HG03135 (cell line): ENCODE measurements around the gene SYNPO2.

ENCODE experiments used
- ATAC-seq: cut with Tn5 transposase; IDR thresholded peaks from one replicate; pipeline ENCODE4 v1.9.1; 2021; ENCODE audit warnings: mild to moderate bottlenecking, moderate library complexity; ENCODE audit not compliant: unreplicated experiment

SYNPO2 gene

DNA sequence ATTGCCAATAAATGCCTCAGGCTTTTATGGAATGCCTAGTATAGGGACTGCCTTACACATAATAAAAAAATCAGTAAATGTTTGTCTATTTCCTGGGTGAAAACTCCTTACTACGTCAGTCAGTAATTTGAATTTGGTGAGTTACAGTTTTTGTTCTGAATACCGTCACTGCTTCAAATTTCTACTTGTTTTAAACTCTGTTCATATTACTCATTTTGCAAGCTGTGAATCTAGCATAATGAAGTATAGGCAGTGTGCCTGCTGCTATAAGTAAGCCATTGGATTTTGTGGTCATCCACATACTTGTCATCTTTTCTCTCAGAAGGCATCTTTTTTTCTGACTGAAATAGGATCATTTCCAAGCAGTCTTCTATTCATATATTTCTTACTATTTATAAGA lies 43.1 kb downstream of the SYNPO2 start:
- no peak for ATAC-seq

DNA sequence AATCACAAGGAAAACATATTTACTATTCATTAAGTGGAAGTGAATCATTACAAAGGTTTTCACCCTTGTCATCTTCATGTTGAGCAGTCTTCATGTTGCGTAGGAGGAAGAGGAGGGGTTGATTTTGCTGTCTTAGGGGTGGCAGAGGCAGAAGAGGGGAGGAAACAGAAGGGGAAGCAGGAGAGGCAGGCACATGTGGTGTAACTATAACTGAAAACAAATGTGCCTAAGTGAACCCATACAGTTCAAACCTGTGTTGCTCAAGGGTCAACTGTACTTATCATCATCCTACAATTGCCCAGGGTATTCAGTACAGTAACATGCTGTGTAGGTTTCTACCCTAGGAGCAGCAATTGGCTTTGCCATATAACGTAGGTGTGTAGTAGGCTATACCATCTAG lies 47.2 kb downstream of the SYNPO2 start:
- ATAC-seq: no peak

DNA sequence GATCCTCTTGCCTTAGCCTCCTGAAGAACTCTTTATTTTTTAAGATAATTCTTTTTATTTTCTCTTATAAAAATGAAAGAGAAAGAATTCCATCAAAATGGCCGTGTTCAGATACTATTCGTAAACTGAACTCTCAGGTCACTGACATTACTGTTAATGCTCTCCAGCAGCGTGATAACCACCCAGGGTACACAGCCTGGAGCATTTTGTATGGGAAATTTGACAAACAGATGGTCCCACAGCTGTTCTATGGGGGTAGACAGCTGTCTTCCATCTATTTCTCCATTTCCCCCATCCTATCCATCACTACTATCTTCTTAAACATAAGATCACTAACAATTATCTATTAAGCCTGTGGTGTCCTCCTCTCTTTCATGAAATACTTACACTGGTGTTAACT lies 47.8 kb downstream of the SYNPO2 start:
- ATAC-seq: no peak

DNA sequence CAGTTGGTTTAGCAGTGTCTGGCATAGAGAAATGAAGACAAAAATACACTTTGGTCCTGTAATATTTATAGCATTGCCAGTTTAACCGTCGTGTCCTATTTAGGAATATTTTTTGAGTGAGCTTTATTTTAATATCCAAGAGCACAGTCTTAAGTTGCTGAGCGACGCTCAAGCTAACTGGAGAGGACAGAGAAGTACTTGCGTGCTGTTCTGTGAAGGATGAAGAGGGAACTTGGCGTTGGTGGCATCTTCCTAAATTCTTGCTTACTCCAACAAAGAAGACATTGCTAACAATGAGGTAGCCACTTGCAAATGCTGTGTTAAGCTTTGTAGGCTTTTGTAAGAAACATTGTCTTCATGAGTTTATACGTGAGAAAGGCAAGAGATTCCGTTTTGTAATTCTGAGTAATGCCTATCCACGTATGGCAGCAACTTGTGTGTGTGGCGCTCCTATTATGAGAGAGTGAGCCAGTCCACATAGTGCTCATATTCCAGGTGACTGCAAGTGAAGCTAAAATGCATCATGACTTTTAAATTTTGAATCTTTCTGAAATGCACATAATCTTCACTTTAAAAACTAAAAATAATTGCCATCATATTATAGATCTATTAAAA lies 50.6 kb downstream of the SYNPO2 start:
- no peak for ATAC-seq

DNA sequence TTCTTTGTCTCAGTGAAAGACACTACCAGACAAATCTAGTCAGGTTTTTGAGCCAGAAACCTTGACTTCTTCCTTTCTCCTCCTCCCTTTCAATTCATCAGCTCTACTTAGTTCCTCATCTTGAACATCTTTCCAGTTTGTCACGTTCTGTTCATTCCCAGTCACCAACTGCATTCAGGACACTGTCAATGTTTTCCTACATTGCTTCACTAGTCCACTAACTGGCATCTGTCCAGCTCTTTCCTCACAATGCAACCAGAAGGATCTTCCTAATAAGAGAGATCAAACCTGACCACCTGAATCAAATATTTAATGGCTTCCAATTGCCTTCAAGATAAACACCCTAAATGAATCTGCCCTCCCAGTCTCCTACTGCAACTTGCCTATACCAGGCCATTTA lies 52.5 kb downstream of the SYNPO2 start:
- ATAC-seq: no peak

DNA sequence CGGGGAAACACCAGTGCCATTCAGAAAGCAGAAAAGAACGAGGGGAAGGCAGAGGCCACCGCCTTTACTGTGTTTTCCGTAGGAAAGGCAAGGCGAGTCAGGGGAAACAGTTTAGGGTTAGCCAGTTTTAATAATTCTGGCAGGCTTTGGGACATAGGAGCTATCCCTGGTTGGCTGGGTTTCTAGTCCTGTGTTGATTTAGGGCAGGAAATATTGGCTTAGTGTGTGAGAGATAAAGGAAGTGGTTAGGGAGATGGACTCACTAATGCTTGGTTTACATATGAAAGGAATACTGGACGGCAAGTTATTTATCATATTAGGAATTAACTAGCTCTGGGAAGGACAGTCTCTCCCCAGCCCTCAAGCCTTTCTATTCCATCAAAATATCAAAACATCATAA lies 53.1 kb downstream of the SYNPO2 start:
- ATAC-seq: no peak

DNA sequence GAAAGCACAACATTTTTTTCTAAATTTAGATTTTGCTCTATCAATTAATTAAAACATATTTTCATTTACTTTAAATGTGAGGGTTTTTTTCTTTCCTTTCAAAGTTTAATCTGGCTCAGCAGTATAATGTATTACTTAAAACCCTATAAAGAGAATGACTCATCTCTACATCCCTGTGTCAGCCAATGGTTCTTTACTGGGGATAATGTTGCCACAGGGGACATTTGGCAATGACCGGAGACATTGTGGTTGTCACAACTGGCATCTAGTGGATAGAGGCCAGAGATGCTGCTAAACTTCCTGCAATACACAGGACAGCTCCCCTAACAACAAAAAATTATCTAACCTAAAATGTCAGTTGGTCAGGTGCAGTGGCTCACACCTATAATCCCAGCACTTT lies 53.8 kb downstream of the SYNPO2 start:
- no peak for ATAC-seq

DNA sequence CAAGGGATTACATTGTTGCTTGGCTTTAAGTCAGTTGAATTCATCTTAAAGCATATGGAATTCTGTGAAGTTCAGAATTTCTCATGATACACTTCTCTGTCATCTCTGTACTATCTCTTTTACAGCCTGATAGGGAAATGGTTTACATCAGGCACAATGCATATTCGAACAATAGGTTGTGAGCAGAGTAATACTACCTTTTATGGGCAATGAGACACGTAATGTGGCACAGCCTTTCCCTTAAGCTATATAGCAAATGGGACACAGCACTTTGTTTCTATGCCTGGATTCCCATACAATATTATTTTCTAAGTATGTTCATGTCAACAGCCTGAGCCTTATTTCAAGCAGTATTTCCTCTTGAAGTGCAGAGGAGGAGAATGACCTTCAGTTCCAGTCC lies 58.4 kb downstream of the SYNPO2 start:
- ATAC-seq: no peak

DNA sequence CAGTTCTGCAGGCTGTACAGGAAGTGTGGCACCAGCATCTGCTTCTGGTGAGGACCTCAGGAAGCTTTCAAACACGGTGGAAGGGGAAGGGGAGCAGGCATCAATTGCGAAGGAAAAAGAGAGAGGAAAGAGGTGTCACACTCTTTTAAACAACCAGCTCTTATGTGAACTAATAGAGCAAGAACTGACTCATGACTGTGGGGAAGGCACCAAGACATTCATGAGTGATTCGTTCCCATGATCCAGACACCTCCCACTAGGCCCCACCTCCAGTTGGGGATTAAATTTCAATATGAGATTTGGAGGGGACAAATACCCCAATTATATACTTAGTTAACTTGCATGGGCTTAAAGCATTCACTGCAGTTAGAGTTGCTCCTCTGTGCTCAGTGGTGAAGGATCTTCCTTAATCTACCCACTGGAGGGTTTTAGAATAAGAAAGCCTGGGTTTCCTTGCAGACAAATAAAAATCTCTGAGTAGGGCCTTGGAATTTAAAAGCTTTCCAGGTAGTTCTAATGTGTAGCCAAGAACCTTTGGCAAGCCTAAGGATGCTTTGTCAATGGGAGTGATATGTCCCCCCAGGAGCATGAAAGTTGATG lies 60.0 kb downstream of the SYNPO2 start:
- no peak for ATAC-seq

DNA sequence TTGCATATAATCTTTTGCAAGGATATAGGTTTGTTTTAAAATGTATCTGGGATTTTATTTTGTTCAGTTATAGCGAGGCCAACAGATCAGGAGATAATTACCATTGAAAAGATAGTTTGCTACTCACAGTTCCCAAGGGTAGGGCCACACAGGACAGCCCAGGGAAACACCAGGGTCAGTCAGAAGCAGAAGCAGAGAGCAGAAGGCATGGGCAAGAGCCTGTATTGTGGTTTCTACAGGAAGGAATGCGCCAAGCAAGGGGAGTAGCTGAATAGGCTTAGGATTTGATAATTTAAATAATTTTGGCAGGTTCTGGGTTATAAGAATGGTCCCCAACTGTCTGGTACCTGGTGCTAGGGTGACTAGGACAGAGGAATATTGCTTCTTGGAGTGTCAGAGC lies 61.6 kb downstream of the SYNPO2 start:
- no peak for ATAC-seq

DNA sequence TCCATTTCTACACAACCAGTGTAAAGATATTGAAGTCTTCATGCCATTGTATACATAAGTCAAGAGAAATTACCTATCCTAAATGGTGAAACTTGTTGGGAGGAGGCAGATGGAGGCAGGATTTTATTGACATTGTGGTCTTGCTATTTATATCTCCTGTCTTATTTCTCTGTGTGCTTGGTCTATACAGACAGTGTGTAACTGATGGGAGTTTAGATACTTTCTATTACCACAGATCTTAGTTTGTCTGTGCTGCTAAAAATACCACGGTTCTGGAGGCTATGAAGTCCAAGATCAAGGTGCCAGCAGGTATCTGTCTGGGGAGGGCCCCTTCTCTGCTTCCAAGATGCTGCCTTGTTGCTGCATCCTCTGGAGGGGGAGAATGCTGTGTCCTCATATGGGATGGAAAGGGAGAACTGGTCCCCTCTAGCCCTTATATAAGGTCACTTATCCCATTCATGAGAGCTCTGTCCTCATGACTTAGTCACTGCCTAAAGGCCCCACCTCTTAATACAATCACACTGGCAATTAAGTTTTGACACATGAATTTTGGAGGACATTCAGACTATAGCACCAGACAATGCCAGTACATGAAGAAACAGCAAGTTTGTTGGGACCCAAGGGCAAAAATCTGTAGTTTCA lies 62.4 kb downstream of the SYNPO2 start:
- ATAC-seq: no peak

DNA sequence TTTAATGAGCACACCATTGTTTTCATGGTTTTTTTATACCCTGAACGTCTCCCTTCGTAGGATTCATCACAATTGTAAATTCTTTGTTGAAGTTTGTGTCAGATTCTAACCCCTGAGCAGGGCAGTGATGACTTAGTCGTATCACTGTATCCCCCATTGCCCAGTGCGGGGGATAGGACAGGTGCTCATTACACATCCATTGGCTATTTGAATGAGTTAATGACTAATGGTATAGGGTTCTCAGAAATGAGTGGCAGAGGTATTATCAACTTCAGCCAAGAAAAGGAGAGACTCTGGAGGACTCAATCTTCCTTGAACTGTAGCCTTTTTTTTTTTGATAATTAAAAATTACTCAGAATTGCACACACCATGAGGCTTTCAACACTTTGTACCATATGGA lies 64.6 kb downstream of the SYNPO2 start:
- ATAC-seq: no peak

DNA sequence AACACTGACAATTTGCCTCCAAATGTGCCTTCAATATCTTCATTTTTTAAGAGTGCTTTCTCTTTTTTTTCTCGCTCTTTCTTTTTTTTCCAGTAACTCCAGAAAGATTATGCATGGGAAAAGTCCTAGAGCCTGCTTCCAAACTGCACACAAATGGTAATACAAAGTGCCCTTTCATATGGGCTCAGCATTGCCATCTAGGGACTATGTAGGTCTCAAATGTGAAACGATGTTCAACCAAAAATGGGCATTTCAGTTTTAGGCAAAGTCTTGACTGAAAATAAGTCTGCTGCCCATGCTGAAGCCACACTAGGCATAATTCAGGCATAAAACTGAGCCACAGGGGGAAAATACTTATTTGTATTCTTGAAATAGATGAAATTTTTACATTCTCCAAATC lies 65.6 kb downstream of the SYNPO2 start:
- ATAC-seq: no peak

DNA sequence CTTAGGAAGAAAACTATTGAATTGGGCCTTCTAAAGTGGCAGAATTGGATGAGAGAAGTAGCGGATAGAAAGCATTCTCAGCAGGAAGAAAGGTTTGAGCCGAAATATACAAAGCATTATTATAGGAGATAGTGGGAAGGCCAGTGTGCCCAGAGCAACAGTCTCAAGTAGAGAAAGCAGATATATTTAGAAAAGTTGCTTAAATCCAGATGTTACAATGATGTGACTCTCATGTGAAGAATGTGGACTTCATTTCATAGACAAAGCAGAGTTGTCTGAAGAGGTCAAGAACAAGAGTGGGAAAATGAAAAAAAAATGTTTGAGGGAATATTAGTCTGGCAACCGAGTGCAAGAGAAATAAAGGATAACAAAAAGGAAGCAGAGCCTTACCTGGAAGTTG lies 66.9 kb downstream of the SYNPO2 start:
- no peak for ATAC-seq

DNA sequence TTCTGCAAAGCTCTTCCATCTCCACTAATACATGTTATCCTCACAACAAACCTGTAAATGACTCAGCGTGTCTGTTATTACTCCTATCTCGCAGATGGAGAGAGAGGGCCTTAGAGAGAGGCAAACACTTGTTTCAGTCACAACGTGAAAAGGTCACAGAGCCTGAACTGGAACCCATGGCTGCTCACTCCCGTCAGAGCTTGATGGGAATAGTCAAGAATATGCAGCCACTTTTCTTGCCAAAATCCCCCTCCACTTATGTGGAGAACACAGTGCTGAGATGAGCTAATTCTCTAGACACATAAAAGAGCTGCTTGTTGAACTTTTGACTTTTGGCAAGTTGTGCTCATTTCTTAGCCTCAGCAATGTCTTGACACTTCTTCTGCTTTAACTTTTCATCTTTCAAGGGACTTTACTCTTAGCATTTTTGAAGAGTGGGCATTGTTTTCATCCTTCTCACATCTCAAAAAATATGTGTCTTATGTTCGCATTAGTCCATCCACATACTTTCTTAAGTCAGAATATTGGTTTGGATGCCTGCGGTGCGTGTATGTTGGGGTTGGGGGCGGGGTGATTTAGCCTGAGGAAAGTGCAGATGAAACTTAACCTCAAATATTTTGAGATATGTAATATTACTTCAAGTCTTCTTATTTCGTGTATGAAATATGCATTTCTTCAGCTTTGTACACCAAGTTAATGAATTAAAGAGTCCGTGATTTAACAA lies 69.2 kb downstream of the SYNPO2 start:
- no peak for ATAC-seq

DNA sequence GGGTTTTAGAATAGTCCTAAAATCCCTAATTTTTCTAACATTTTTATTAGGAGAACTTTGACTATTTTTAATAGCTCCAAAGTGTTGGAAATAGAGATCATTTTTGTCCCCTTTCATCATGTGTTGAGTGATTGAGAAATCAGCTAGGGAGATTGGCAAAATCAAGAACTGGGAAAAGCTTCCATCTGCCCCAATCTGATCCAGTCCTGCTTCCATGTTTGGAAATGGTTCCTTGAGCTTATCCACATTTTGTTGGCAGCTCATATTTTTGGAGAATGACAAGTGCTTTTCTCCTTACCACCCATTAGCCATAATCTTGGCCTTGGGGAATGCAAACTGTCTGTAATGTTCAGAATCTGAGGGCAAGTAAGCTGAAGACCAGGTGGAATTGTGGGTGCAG lies 73.9 kb downstream of the SYNPO2 start:
- no peak for ATAC-seq

DNA sequence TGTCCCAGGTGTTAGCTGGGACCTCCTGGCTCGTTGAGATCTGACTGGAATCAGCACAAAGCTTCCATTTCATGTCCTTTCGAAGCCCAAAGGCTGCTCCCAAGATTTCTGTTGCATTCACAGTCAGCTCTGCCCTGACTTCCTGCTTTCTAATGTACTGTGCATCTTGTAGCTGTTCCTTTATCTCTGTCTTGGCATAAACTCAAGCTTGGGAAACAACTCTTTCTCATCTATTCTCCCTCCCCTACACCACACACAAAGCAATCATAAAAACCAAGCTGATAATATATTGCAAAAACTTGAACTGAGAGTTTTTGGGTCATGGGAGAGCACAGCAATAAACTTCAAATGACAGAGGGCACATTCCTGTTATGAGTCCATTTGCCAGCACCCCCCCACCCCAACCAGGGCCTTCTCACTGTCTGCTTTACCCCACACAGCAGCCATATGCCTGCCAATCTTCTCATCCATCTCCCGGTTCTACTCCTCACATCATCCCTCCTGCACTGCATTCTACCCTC lies 76.3 kb downstream of the SYNPO2 start:
- ATAC-seq: no peak

DNA sequence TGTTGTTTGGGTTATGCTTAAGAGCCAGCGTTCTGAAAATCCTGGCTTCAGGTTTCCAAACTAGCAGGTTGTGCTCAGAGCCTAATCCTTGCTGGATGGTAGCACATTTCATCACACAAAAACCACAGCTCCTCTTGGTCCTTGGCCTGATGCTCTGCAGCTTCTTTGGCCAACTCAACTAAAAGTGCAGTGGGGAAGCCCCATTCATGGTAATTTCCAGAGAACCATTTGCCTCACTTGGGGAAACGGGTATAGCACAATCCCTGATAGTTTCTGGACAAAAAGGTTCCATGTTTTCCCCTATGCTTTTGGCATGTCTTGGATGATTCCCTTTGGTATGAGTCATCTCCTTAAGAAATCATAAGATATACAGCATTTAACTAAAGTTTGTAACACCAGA lies 78.7 kb downstream of the SYNPO2 start:
- no peak for ATAC-seq

DNA sequence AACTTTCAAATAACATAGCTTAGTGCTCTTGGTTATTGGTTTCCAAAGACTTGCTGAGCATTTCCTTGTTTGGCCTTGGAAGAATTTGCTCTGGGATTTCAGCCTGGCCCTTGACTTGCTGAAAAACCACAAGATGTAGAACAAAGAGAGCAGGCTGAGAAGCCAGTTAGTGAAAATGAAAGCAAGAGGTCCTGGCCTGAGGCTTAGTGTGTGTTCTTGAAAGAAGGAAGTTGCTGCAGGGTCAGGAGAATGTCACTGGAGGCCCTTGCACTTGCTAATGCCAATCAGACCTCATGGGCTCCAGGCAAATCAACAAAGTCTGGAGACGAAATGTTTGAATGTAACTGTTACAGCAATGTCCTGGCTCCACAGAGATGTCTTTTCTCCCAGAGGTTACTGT lies 79.4 kb downstream of the SYNPO2 start:
- ATAC-seq: peak; percentile 100

DNA sequence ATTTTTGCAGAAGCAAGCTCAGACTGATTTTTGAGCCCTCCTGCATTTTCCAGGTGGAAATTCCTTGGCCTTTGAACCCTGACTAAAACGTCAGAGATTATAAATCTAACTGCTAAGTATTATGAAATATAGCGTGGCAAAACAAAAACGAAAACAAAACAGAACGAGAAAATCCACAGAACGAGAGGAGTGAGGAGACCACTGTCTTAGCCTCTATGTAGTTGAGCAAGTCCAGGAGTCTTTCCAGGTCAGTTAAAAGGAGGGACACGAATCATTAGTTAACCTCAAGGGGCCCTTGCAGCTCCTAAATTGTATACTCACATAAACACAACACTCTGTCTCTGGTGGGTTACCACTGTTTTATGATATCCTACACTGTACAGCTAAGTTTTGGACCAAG lies 80.2 kb downstream of the SYNPO2 start:
- no peak for ATAC-seq

DNA sequence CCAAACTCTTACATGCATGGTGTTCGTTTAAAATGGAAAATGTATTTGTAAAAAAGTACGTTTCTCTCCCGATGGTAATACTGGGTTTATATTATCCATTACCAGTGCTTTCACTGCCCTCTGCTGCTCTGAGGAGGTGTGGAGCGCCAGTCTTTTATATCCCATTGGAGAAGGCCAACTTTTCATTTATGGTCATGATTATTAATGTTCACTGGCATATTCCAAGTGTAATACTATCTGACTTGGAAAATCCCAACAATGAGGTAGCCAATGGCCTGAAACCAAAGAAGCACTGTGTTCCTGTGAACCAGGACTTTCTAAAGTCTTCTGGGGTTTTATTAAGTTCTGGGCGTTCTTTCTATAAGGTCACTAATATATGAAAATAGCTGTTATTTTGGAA lies 80.7 kb downstream of the SYNPO2 start:
- ATAC-seq: no peak

DNA sequence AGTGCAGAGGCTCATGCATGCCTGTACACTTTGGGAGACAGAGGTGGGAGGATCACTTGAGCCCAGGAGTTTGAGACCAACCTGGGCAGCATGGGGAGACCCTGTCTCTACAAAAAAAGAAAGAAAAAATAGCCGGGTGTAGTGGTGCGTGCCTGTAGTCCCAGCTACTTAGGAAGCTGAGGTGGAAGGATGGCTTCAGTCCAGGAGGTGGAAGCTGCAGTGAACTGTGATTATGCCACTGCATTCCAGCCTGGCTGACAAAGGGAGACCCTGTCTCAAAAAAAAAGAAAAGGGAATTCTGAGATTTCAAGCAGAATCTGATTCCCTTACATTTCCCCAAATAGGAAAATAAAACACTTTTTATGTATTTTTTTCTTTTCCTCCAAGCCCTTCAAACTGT lies 83.5 kb downstream of the SYNPO2 start:
- no peak for ATAC-seq
